ENCODE measurements around the gene TBC1D30.
A peak's percentile ranks its signal among the peaks of the same experiment; 100 is the strongest.
"Not testable (repeated sequence)": the region's sequence is repeated elsewhere in the genome, so short reads cannot be mapped to it uniquely, and the experiment has no call there.

The TBC1D30 gene

GRCh38 chr12:64824500-64825142 is at the start of gene TBC1D30:
TSS of gene TBC1D30 (plus strand) at chr12:64824647. CDS start at chr12:64824880, 233 bp downstream.
- DNase-seq, result peak; percentile 40

- not testable (repeated sequence) for DNase-seq
Measured at GRCh38 chr12:64775147-64775736, 49.2 kb upstream of the TBC1D30 start.

DNA sequence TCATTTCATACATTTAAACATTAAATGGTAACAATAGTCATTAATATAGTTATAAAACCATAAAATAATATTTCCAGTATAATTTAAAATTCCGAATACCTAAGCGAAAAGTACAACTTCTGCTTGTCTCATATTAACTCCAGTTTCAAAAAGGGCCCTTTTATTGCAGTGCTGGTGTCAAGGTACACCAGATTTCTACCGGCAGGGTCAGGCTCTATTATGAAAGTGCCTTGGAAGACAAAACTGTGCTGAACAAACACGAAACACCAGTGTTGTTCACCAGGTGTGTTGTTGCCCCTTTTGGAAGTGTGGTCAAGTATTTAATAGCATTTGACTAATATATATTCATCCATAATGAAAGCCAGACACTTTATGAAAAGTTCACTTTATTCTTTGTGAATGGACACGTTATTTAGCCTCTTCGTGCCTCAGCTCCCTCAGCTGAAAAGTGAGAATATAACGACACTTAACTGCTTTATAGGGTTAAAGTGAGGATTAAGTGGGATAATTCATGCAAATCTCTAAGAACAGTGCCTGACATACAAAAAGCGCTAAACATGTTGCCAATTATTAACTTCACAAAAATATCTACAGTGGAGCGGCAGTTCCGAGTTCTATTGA is 45.0 kb upstream of the TBC1D30 start:
- no peak for DNase-seq

GRCh38 chr12:64780132-64780530 is 44.3 kb upstream of the TBC1D30 start:
- DNase-seq, result no peak

DNA sequence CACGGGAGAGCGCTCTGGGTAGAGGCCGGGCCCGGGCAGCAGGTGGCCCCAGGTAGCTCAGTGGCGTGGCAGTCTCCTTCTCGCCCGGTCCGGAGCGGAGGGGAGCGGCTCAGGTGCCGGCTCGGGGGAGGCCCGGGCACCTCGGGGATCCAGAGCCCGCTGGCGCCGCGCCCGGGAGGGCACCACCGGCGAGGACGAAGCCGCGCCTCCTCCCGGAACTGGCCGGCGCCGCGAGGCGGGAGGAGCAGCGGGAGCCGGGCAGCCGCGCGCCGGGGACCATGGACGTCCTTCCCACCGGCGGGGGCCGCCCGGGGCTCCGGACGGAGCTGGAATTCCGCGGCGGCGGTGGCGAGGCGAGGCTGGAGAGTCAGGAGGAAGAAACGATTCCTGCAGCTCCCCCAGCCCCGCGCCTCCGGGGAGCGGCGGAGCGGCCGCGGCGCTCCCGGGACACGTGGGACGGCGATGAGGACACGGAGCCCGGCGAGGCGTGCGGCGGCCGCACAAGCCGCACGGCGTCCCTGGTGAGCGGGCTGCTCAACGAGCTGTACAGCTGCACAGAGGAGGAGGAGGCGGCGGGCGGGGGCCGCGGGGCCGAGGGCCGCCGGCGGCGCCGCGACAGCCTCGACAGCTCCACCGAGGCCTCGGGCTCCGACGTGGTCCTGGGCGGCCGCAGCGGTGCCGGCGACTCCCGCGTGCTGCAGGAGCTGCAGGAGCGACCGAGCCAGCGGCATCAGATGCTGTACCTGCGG is 43.7 kb upstream of the TBC1D30 start:
- peak; percentile 34 for DNase-seq

- DNase-seq, result no peak
Measured at GRCh38 chr12:64781280-64782190, 42.9 kb upstream of the TBC1D30 start.

- DNase-seq, result peak; percentile 78
Measured at GRCh38 chr12:64782191-64782876, 42.1 kb upstream of the TBC1D30 start.

DNA sequence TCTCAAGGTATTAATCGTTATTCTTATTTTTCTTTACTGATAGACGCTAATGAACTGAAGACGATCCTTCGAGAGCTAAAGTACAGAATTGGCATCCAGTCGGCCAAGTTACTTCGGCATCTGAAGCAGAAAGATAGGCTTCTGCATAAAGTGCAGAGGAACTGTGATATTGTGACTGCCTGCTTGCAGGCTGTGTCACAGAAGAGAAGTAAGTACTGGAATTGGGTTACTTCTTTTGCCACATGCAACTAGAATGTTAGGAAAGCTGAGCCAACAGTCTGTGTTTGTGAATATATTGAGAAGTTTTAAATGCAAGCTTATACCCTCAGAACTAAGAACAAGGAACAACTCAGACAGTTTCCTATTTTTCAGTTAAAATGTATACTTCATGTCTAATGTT is 38.6 kb upstream of the TBC1D30 start:
- no peak for DNase-seq

DNA sequence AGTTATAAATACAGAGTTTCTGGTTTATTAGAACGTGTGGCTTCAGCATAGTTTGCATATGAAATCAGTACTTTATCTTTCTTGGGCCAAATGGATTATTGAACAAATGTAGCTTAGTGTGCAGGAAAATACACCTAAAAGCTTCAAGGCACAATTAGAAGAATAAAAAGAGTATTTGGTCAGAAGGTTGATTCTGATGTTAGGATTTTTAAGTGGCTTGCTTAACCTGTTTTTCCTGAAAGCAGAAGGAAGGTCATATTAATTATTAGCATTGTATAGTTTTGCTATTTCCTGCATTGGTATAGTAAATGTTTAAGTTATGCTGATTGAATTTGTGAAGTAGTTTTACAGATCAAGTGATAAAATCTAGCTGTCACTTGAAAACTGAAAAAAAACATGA is 34.3 kb upstream of the TBC1D30 start:
- no peak for DNase-seq

GRCh38 chr12:64791036-64791435 is 33.4 kb upstream of the TBC1D30 start:
- DNase-seq, result no peak

GRCh38 chr12:64792128-64792527 is 32.3 kb upstream of the TBC1D30 start:
- no peak for DNase-seq

GRCh38 chr12:64793610-64794009 is 30.8 kb upstream of the TBC1D30 start:
- DNase-seq, result no peak

DNA sequence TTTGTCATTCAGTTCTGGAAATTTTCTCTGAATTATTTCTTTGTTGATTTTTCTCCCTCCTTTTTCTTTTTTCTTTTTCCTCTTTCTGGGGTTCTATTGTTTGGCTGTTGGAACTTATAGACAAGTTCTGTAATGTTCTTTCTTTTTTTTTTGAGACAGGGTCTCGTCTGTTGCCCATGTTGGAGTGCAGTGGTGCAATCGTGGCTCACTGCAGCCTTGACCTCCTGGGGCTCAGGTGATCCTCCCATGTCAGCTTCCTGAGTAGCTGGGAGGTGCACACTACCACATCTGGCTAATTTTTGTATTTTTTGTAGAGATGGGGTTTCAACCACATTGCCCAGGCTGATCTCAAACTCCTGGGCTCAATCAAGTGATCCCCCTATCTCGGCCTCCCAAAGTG is 30.1 kb upstream of the TBC1D30 start:
- no peak for DNase-seq

DNA sequence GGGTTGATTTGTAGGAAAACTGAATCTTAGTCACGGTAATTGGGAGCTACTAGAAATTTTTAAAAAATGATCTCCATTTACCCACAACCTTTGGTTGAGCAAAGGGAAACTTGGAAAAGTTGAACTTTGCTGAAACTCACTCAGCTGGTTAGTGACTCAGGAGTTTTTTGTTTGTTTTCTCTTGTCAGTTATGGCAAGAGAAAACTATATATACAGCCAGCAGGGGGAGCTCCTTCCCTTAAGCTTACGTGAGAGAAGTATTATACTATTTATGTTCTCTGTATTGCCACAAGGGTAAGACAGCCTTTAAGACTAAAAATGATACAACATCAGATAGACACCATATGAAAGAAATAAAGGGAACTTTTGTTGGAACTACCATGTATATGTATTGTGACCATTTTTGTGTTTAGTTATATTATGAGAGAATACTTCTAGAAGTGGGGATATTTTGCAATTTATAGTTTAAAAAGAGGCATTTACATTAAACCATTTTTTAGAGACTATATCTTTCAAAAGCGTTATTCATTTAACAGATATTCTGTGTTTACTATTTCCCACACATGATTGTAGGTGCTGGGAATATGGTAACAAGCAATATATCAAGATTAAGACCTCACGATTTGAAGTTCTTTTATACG is 28.1 kb upstream of the TBC1D30 start:
- DNase-seq, result peak; percentile 96

DNA sequence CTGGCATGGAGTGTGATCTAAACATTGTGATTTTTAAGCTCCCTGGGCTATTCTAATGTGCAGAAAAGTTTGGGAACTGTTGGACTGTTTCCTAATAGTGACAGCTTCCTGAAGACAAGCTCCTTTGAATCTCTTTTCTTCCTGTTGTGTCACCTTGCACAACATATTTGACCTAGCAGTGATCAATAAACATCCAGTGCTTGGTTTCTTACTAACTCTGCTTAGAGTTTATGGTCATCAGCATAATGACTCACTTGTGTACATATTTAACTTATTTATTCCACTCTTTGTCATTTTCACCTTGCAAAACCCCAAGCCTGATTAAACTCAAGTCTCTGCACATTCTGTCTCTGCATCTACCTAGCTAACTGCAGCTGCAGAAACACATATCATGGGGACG is 27.3 kb upstream of the TBC1D30 start:
- DNase-seq, result no peak

GRCh38 chr12:64798165-64798564 is 26.3 kb upstream of the TBC1D30 start:
- no peak for DNase-seq

DNA sequence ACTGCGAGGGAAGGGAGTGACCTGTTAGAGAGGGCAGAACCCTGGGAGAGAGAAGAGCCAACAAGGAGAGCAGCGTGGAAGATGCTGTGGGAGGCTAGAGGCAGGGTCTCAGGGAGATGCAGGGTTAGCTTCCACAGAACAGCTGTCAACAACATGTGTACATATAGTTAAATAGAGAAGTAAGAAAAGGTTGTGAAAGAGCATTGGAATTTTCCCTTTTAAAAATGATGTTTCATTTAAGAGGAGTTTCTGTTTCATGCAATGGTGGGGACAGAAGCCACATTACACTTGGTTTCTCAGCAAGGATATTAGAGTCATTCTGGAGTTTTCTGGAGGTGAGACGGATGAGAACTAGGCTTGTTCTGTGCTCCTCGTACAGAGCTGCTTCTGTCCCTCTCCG is 23.8 kb upstream of the TBC1D30 start:
- no peak for DNase-seq

DNA sequence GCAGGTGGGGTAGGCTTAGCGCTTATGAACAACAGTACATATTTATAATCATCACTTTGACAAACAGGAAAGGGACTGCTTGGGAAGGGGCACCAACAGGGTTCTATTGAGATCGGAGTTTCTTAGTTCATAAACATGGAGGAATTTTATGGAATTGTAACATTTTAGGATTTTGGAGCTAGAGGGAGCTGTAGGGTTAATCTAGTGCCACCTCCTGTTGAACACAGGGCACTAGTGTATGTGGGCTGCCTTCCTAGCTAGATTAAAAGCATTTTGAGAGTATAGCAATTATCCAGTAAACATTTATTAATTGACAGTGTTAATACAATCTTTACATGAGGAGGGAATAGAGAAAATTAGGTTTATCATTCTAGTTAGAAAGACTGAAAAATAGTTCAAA is 23.1 kb upstream of the TBC1D30 start:
- DNase-seq, result no peak

DNA sequence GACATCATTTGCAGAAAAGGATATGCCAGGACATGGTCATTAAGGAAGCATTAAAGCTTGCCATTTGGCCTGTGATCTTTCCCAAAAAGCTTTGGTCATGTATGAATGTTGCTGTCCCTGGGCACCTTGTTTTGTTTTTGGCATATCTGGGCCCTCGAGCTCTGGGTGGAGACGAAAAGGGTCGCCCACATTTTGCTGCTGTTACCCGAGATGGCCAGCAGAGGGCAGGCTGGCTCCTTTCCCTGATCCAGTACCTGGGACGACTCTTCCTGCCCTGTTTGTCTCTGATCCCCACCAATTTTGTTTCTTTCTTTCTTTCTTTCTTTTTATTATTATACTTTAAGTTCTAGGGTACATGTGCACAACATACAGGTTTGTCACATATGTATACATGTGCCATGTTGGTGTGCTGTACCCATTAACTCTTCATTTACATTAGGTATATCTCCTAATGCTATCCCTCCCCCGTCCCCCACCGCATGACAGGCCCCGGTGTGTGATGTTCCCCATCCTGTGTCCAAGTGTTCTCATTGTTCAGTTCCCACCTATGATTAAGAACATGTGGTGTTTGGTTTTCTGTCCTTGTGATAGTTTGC is 22.2 kb upstream of the TBC1D30 start:
- DNase-seq, result peak; percentile 64

- no peak for DNase-seq
Measured at GRCh38 chr12:64806173-64806572, 18.3 kb upstream of the TBC1D30 start.

Measured in hematopoietic multipotent progenitor cell treated with erythropoietin and hydrocortisone succinate and interleukin-3 and kit ligand, for 4 days (in vitro differentiated cells).